GM19468 (cell line): Measurements from ENCODE around the gene CSF2RB.

Experiments used
- ATAC-seq: cut with Tn5 transposase; IDR thresholded peaks from one replicate; pipeline ENCODE4 v1.9.1; 2021; ENCODE audit warnings: mild to moderate bottlenecking, moderate library complexity, moderate number of reproducible peaks; ENCODE audit not compliant: unreplicated experiment; ENCODE audit errors: extremely low read depth

The CSF2RB gene

DNA sequence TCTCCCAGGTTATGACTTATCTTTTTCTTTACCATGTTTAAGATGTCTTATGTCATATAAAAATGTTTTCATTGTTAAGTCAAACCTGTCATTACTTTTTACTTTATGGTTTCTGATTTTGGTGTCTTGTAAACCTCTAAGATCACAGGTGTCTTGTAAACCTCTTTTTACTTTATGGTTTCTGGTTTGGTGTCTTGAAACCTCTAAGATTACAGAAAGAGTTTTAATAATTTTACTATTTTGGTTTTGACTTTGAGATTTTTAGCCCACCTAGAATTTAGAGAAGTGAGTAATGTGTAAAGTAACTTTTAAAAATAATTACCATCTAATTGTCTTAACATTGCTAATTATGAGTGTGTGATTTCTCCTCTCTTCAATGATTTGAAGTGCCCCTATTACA, 2.6 kb downstream of the CSF2RB start:
- no peak for ATAC-seq

DNA sequence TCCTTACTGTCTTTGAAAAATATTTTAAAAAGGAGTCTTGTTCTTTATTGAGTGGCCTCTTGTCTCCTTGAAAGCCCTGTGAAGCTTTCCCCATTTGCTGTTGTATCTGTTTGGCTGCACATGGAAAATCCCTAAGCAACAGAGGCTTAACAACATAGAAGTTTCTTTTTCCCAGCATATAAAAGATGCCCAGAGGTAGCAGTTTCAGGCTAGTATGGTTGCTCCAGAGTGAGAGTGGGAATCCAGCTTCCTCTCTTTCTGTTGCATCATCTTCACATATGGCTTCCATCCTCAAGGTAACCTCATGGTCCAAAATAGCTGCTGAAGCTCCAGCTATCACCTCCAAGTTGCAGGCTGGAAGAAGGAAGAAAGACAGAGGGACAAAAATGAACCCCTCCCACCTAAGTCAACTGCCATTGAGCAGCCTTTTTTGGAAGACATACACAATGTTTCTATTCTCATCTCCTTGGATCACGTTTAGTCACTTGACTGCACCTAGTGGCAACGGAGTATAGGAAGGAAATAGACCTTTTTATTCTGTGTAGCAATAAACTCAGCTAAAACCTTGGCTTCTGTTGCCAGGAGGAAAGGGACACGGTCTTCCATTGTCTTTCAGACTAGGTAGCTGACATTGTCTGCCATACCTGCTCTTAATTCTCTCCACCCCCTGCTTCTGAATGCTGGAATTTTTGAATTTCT, 5.3 kb downstream of the CSF2RB start:
- ATAC-seq: no peak

DNA sequence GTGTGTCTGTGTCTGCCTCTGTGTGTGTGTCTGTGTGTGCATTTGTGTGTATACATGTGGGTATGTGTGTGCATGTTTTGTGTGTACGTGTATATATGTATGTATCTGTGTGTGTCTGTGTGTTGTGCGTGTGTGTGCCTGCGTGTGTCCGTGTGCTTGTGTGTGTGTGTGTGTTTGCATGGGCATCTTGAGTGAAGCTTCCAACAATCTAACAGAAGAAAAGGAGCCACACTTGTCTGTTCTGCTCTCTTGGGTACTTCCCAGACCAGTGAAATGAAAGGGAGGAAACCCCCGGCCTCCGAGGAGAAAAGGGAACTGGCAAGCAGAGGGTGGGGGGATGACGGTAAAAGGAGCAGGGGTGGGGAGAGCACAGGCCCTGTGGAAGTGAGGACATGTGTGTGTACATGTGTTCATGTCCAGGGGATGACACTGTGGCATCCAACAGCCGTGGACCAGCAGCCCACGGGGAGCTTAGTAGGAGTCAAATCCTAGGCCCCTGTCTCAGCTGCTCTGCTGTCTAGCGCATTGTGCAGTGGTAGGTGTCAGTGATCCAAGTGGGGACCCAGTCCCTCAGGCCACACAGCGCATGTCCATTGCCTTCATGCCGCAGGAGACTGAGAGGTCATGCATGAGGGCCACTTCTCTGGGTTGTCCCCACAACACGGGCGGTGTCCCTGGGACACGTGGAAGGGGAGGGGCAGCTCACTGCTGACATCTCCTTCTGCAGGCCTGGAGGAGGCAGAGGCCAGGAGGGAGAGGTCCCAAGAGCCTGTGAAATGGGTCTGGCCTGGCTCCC, 8.1 kb downstream of the CSF2RB start:
- no peak for ATAC-seq

DNA sequence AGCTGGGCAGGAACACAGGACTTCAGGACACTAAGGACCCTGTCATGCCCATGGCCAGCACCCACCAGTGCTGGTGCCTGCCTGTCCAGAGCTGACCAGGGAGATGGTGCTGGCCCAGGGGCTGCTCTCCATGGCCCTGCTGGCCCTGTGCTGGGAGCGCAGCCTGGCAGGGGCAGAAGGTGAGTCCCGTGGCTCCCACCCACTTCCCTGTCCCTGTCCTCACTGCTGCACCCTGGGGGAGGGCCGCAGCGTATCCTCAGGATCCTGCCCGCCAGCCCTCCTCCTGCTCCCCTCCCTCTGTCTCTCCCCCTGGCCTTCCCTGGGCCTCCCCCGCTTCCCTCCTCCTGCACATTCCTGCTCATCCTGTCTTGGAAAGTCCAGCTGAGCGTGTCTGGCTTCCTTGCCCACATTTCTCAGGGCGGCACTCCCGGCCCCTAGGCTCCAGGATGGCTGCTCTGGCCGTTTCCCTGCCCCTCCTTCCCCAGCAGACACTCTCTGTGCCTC, 8.7 kb downstream of the CSF2RB start:
- ATAC-seq: no peak

DNA sequence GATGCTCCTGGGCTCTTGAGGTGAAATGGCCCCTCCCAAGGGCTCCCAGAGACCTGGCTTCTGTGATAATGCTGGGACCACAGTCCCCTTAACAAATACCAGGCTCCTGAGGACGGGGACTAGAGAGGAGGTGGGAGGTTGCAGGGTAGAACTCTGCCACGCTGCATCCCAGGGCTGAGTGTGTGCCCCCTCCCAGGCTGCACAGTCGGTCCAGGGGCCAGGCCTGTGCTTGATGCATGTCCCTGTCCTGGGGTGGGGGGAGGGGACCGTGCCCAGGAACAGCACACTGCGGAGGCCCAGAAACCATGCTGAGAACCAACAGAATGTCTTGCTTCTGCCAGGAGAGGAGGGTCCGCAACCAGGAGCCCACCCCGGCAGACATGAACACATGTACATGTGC, 9.3 kb downstream of the CSF2RB start:
- ATAC-seq: no peak

DNA sequence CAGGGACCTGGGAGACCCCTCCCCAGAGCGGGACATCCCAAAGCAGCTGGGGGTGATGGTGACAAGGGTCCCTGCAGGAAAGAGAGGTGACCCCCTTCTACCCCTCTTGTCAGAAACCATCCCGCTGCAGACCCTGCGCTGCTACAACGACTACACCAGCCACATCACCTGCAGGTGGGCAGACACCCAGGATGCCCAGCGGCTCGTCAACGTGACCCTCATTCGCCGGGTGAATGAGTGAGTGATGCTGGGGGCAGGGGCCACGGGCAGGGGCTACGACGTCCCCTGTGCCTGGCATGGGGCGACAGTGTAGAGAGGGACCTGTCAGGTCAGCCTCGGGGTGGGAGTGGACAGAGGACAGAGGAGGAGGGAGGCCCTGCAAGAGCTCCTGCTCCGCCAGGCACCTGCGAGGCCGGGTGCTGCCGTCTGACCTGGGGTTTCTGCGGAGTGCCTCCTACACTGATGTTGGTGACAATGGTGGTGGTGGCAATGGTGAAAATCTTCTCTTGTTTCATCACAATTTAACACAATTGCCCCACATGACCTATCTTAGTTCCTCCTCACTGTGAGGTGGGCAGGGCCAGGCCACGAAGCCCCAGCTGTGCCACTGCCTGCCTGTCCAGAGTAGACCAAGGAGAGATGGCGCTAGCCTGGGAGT, 9.8 kb downstream of the CSF2RB start:
- no peak for ATAC-seq

DNA sequence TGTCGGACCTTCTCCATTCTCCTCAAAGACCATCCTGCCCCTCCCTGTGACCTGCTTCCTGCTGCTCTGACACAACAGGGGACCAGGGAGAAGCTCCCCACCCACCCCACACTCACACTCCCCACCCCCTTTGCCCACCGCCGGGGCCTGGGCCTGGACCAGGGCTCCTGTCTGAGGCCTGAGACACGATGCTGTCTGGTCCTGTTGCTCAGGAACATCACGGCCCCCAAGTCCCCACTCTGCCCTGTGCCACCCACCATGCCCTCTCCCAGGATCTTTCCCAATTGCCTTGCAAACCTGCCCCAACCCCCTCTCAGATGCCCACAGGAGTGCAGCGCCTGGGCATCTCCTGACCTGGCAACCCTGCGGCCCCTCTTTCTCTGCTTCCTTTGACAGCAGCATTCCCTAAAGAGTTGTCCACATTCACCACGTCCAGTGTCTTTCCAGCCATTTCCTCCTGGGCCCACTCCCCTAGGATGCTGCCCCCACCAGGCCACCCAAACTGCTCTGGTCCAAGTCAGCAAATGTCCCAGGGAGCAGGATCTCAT, 10.8 kb downstream of the CSF2RB start:
- no peak for ATAC-seq

DNA sequence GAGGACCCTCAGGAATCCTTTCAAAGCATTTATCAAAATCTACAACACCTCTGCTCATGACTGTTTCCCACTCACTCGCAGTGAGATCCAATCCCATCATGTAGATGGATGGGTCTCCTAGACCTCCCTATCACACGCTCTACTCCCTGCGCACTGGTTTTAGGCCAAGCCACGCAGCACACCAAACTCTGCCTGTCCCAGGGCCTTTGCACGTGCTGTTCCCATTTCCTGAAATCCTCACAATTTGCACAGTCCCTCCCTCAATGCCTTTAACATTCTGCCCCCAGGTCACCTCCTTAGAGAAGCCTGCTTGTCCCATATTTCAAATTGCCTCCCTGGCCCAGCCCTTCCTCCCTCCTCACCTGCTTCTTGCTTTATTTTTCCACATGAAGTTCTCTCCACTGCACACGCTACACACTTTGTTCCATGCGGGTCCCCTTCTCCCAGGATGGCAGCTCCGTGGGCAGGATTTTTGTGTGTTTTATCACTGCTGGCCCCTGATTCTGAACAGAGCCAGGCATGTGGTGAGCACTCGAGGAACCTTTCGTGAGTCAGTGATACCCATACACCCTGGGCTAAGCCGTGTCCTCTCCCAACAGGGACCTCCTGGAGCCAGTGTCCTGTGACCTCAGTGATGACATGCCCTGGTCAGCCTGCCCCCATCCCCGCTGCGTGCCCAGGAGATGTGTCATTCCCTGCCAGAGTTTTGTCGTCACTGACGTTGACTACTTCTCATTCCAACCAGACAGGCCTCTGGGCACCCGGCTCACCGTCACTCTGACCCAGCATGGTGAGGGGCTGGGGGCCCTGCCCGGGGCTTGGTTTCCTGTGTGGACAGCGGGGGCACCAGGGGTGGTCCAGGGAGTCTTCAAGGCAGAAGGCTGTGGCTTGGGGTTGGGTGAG, 12.2 kb downstream of the CSF2RB start:
- ATAC-seq: no peak

DNA sequence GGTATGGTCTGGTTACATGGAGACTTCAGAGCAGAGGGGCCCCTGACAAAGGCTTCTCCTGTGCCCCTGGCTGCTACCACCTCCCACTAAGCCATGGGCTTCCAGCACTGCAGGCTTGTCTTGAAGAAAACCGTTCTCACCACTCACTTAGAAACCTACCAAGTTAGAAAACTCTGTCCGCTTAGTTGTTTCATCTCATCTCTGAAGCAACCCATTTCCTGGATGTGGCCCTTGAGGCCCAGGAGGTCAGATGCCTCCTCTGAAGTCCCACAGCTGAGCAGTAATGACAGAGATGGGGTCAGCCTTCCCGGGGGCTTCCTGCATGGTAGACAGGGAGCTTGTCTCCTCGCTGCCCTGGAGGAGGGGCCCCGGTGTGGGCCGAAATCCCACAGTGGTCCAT, 12.9 kb downstream of the CSF2RB start:
- ATAC-seq: no peak

DNA sequence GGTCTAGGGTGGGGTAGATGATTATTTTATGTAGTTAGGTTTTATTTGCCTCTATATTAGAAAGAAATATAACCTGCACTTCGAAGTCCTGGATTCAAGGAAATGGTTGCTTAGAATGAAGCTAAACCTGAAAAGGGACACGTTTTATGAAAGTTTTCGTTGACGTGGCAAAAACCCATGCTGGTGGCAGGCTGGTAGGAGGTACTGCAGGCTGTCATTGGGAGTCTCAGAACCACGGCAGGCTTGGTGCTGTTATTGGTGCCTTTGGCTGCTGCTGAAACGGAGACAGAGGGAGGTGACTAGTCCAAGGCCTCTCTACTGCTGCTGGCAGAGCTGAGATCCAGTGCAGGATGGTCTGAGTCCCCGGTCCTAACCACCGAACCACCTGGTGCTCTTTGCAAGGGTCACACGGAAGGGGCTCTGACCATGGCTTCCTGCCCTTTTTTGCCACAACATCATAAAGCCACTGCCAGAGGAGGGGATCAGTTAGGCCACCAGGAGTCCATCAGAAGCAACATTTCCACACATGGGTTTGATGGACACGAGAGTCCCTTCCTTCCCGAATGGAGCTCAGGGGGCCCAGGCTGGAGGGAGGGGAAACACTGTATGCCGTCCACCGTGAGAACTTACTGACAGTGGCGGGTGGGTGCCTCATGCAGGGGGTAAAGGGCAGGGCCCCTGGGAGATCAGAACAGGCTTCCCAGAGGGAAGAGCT, 13.4 kb downstream of the CSF2RB start:
- no peak for ATAC-seq

DNA sequence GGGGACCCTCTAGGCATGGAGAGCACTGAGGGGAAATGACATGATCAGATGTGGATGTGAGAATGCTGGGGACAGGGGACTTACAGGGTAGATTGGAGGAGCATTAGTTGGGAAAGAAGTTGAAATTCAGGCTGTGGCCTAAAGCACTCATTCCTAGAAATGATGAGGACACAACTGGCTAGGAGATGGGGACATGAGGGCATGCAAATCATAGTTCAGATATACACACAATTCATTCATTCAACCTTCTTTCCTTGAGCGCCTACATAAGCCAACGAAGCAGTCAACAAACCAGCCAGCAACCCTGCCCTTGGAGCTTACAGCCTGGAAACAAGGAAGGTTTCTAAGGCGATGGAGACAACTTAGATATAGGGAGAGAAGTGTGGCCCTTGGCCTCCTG, 14.2 kb downstream of the CSF2RB start:
- no peak for ATAC-seq

DNA sequence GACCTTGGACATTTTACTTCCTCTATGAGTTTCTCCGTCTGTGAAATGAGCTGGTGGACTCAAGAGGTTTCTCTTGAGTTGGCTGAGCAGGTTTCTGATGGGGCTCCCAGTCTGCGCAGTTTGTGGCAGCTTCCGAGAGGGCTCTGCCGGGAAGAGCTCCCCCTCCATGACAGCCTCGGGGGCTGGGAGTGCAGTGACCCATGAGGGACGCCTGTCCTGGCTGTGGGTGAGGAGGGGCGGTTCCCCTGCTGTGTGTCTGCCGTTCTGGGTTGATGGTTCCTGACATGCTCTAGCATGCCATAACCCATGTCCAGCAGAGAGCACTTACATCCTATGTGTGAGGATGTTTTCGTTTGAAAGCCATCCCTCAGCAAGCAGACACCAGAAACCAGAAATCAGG, 14.8 kb downstream of the CSF2RB start:
- no peak for ATAC-seq

DNA sequence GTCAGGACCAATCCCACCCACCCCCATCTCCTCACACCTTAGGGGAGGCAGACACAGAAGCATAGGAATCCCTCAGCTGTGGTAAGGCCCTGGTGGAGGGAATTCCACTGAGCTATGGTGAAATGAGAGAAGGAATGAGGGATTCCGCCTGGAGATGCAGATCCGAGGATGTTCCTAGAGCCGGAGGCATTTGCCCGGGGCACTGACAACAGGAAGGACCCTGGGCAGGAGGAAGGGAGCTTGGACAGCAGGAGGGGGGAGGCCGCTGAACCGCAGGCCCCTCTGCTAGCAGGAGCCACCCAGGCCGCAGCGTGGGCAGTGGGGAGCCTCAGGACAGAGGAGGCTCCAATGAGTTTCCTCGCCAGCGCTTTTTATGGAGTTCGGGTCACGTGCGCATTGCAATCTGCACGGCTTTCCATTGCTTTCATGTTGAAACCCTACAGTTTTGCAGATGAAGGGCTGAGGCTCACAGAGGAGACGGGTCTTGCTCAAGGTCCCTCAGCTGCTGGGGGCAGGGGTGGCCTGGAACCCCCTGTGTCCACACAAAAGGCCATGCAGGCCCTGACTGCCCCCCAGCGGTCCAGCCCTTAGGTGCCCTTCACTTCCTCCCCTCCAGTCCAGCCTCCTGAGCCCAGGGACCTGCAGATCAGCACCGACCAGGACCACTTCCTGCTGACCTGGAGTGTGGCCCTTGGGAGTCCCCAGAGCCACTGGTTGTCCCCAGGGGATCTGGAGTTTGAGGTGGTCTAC, 15.5 kb downstream of the CSF2RB start:
- ATAC-seq: no peak

DNA sequence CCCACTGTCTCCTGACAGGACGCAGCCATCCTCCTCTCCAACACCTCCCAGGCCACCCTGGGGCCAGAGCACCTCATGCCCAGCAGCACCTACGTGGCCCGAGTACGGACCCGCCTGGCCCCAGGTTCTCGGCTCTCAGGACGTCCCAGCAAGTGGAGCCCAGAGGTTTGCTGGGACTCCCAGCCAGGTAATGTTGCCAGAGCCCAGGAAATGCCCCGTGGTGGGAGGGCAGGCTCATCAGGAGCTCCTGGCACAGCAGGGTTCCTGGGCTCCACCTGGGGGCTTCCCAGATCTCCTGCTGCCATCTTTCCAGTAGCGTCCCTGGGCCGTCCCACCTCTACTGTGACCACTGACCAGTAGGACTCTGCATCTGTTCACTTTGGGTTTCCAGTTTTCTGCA, 16.2 kb downstream of the CSF2RB start:
- ATAC-seq: no peak

DNA sequence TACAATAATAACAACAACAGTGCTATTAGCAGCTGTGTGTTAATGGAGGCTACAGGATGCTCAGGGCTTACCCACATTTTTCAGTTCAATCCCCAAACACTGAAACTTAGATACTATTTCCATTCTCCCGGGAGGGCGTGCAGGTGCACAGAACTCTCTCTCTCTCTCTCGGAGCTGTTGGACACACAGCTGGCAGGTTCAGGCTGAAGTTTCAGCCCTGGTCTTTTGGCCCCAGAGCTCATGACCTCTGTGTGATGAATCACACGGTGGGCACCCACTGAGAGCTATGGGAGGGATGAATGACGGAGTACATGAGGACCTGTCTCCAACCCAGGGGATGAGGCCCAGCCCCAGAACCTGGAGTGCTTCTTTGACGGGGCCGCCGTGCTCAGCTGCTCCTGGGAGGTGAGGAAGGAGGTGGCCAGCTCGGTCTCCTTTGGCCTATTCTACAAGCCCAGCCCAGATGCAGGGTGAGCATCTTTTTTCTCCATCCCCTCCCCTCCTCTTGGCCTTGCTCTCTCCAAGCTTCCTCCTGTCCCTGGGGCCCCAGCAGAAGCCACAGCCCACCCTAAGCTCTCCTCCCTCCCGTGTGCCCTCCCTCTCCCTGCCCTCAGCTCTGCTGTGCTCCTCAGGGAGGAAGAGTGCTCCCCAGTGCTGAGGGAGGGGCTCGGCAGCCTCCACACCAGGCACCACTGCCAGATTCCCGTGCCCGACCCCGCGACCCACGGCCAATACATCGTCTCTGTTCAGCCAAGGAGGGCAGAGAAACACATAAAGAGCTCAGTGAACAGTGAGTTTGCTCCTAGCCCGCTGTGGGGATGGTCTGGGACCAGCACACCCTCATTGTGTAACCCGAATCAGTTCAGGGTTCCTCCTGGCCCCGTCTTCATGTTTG, 16.9 kb downstream of the CSF2RB start:
- ATAC-seq: no peak

DNA sequence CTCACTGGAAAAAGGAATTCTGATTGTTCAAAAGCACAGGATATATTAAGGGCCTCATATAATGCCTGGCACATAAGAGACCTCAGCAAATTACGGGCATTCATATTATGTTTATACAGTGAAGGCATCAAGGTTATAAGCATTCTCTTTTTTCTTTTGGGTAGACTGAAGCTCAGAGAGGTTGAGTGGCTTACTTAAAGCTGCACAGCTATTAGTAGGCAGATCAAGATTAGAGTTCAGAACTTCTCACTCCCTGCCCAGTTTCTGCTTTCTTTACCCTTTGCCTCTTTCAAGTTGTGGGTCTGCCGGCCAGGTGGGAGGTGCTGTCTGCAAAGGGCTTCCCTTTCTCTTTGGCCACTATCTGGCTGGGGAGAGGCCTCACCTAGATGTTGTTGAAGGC, 18.0 kb downstream of the CSF2RB start:
- no peak for ATAC-seq

DNA sequence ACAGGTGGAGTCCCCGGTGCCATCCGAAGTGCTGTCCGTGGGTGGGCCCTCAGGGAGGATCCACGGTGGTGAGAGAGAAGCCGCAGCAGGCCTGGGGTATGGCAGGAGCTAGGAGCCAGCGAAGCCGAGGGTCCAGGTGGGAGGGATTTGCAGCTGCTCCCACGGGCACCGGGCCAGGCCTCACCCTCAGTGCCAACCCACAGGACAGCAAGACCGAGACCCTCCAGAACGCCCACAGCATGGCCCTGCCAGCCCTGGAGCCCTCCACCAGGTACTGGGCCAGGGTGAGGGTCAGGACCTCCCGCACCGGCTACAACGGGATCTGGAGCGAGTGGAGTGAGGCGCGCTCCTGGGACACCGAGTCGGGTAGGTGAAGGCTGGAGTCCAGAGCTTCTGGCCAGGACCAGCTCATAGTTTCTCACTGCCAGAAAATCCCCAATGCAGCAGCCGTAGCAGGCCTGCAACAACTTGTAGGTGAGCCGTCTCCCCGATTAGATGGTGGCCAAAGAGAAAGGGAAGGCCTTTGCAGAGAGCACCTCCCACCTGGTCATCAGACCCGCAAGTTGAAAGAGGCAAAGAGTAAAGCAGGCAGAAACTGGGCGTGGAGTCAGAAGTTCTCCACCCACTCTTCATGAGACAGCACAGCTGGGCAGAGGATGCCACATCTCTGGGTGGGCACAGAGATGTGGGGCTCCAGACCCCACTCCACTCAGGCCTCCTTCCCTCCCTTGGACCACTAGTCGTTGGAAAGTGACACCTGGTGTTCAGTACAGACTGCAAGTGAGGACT, 20.4 kb downstream of the CSF2RB start:
- ATAC-seq: no peak
